WTC11 (cell line): ENCODE measurements around the gene C10orf105.

Experiments used
- ATF1 ChIP-seq: sonication (generic); formaldehyde crosslinking; IDR thresholded peaks from 2 replicates; pipeline ENCODE4 v1.8.1; 2023; ENCODE audit warnings: mild to moderate bottlenecking, moderate library complexity, missing genetic modification reagents
- NR1H2 ChIP-seq: sonication (generic); formaldehyde crosslinking; IDR thresholded peaks from 2 replicates; pipeline ENCODE4 v1.9.0; 2021; ENCODE audit warnings: mild to moderate bottlenecking, moderate library complexity, missing genetic modification reagents
- SMAD3 ChIP-seq: sonication (generic); formaldehyde crosslinking; IDR thresholded peaks from 2 replicates; pipeline ENCODE4 v1.8.0; 2022; ENCODE audit warnings: missing genetic modification reagents, mild to moderate bottlenecking, borderline replicate concordance
- STAT6 ChIP-seq: sonication (generic); formaldehyde crosslinking; conservative IDR thresholded peaks from 2 replicates; pipeline ENCODE4 v1.8.1; 2023; ENCODE audit warnings: mild to moderate bottlenecking, low read depth, missing genetic modification reagents, moderate library complexity
- TEAD4 ChIP-seq: sonication (generic); formaldehyde crosslinking; IDR thresholded peaks from 2 replicates; pipeline ENCODE4 v1.8.0; 2022; ENCODE audit warnings: mild to moderate bottlenecking, missing genetic modification reagents
- ZNF138 ChIP-seq: sonication (generic); formaldehyde crosslinking; conservative IDR thresholded peaks from 2 replicates; pipeline ENCODE4 v1.8.1; 2022; ENCODE audit warnings: mild to moderate bottlenecking, moderate library complexity, missing genetic modification reagents
- ZNF416 ChIP-seq: fragments of 250-450 bp; sonication (Bioruptor Pico); IDR thresholded peaks from 2 replicates; pipeline ENCODE4 v1.9.0; 2021; ENCODE audit warnings: mild to moderate bottlenecking, inconsistent platforms
- TF ChIP-seq, protein P1 (sequence below): fragments of 200-600 bp; IDR thresholded peaks from 2 replicates; pipeline ENCODE4 v1.8.0; 2022; ENCODE audit warnings: antibody characterized with exemption
- TF ChIP-seq, protein P2 (sequence below): sonication (generic); formaldehyde crosslinking; IDR thresholded peaks from 2 replicates; pipeline ENCODE4 v1.8.0; 2022; ENCODE audit warnings: mild to moderate bottlenecking, missing genetic modification reagents

- TF ChIP-seq ATF1 (CRISPR knock-in tag) = no peak
- TF ChIP-seq, protein P1, sequence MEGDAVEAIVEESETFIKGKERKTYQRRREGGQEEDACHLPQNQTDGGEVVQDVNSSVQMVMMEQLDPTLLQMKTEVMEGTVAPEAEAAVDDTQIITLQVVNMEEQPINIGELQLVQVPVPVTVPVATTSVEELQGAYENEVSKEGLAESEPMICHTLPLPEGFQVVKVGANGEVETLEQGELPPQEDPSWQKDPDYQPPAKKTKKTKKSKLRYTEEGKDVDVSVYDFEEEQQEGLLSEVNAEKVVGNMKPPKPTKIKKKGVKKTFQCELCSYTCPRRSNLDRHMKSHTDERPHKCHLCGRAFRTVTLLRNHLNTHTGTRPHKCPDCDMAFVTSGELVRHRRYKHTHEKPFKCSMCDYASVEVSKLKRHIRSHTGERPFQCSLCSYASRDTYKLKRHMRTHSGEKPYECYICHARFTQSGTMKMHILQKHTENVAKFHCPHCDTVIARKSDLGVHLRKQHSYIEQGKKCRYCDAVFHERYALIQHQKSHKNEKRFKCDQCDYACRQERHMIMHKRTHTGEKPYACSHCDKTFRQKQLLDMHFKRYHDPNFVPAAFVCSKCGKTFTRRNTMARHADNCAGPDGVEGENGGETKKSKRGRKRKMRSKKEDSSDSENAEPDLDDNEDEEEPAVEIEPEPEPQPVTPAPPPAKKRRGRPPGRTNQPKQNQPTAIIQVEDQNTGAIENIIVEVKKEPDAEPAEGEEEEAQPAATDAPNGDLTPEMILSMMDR = no peak
- TF ChIP-seq TEAD4 (CRISPR knock-in tag) = no peak
- TF ChIP-seq SMAD3 = no peak
- TF ChIP-seq ZNF416 (CRISPR knock-in tag) = no peak
- TF ChIP-seq, protein P2, sequence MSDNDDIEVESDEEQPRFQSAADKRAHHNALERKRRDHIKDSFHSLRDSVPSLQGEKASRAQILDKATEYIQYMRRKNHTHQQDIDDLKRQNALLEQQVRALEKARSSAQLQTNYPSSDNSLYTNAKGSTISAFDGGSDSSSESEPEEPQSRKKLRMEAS (CRISPR knock-in tag) = no peak
- TF ChIP-seq ZNF138 (CRISPR knock-in tag) = no peak
- no peak for TF ChIP-seq STAT6
- no peak for TF ChIP-seq NR1H2 (CRISPR knock-in tag)
These were observed 16.4 kb upstream of the C10orf105 start for GRCh38 chr10:71735709-71736569.
